Smooth muscle cell (in vitro differentiated cells): Measurements from ENCODE around the gene FAM222B. TPM values are rescaled to one million over a fixed set of nuclear protein-coding genes. Genes with fewer than 3 reads are reported as not detected.

Source experiments
- DNase-seq: peaks from one replicate; lab custom pipeline; 2025; ENCODE audit not compliant: unreplicated experiment; lab: John Stamatoyannopoulos, UW
- H2AFZ ChIP-seq: fragments of 200-600 bp; sonication (generic); 2 replicates; pipeline ENCODE4 v1.6.0; 2016; ENCODE audit warnings: antibody characterized with exemption, low read depth, mild to moderate bottlenecking
- H3F3A ChIP-seq: fragments of 200-600 bp; sonication (generic); 2 replicates; pipeline ENCODE4 v1.6.0; 2017; ENCODE audit warnings: antibody characterized with exemption, low read depth
- H3K27ac ChIP-seq: fragments of 200-600 bp; sonication (generic); 2 replicates; pipeline ENCODE4 v1.5.1; 2016; ENCODE audit warnings: low read depth, mild to moderate bottlenecking
- H3K27me3 ChIP-seq: fragments of 200-600 bp; sonication (generic); 2 replicates; pipeline ENCODE4 v1.6.1; 2016; ENCODE audit warnings: low read depth, mild to moderate bottlenecking
- H3K36me3 ChIP-seq: fragments of 200-600 bp; sonication (generic); 2 replicates; pipeline ENCODE4 v1.5.1; 2016; ENCODE audit warnings: low read depth
- H3K4me1 ChIP-seq: fragments of 200-600 bp; sonication (generic); 2 replicates; pipeline ENCODE4 v1.5.1; 2016; ENCODE audit warnings: low read depth
- H3K4me2 ChIP-seq: fragments of 200-600 bp; sonication (generic); 2 replicates; pipeline ENCODE4 v1.6.0; 2016; ENCODE audit warnings: mild to moderate bottlenecking
- H3K4me3 ChIP-seq: fragments of 200-600 bp; sonication (generic); 2 replicates; pipeline ENCODE4 v1.5.1; 2016; ENCODE audit warnings: mild to moderate bottlenecking
- H3K79me2 ChIP-seq: fragments of 200-600 bp; sonication (generic); 2 replicates; pipeline ENCODE4 v1.6.0; 2016; ENCODE audit warnings: low read depth, mild to moderate bottlenecking
- H3K9ac ChIP-seq: fragments of 200-600 bp; sonication (generic); 2 replicates; pipeline ENCODE4 v1.6.0; 2016; ENCODE audit warnings: low read depth
- H3K9me3 ChIP-seq: fragments of 200-600 bp; sonication (generic); replicated peaks from 2 replicates; pipeline ENCODE4 v1.5.1; 2016; ENCODE audit warnings: low read depth
- H4K20me1 ChIP-seq: fragments of 200-600 bp; sonication (generic); 2 replicates; pipeline ENCODE4 v1.6.0; 2016; ENCODE audit warnings: low read depth
- CTCF ChIP-seq: fragments of 200-600 bp; sonication (generic); IDR thresholded peaks from 2 replicates; pipeline ENCODE4 v1.5.1; 2017; ENCODE audit warnings: borderline replicate concordance, mild to moderate bottlenecking, antibody characterized with exemption; ENCODE audit not compliant: insufficient read depth, poor library complexity, severe bottlenecking
- WGBS: methylation state at CpG from one replicate; pipeline ENCODE4 v1.1.7; 2016; ENCODE audit warnings: low lambda C conversion rate; 5-methylcytosine and 5-hydroxymethylcytosine counted together
- polyA plus RNA-seq: library from polyadenylated mRNA; unstranded; fragments of >200 nt; fragmentation: Nextera tagmentation; extraction: Ambion mirVana; gene quantifications from 2 replicates; pipeline ENCODE4 v1.2.1, GENCODE V29; 2016
- total RNA-seq: library from RNA; depleted of rRNA; stranded (reverse); fragments of >200 nt; gene quantifications from 2 replicates; pipeline ENCODE4 v1.2.3, GENCODE V29; 2014

FAM222B gene
- total and polyA plus RNA-seq, 2 experiments from 2014 or later: 20.5 to 28.0 TPM

- H3K4me1 ChIP-seq: peaks cover 9% of the 10 kb centered on the region
- peak within 1 kb of the TSS; percentile 83 for H2AFZ ChIP-seq
- peak within 1 kb of the TSS; percentile 90 for H3K9ac ChIP-seq
- peak within 1 kb of the TSS; percentile 98 for H3K4me2 ChIP-seq
- no peaks in the 10 kb centered on the region for H3K27me3 ChIP-seq
- H4K20me1 ChIP-seq: peaks cover 11% of the 10 kb centered on the region
- H3K9me3 ChIP-seq: no peaks in the 10 kb centered on the region
- no peak for TF ChIP-seq CTCF
- H3F3A ChIP-seq: peaks cover 4% of the 10 kb centered on the region
- peak within 1 kb of the TSS; percentile 98 for H3K27ac ChIP-seq
- no peaks in the 10 kb centered on the region for H3K36me3 ChIP-seq
- peak; percentile 96 for DNase-seq
- no peaks in the 10 kb centered on the region for H3K79me2 ChIP-seq
- H3K4me3 ChIP-seq: peak within 1 kb of the TSS; percentile 86
- 1% methylated on average over 60 of the region's 64 CpGs for WGBS
Observed at GRCh38 chr17:28728364-28729200, 114.0 kb downstream of the FAM222B start, which contains the start of gene NEK8. Gene NEK8, plus strand, starts transcription at chr17:28728788. Its CDS starts 26 bp downstream, at chr17:28728814.

GRCh38 chr17:28726627-28727491 is 115.7 kb downstream of the FAM222B start:
- peaks cover 17% of the 10 kb centered on the region for H3F3A ChIP-seq
- H3K4me2 ChIP-seq: peak overlapping the region; percentile 98
- H3K4me1 ChIP-seq: peaks cover 15% of the 10 kb centered on the region
- peak overlapping the region; percentile 98 for H3K27ac ChIP-seq
- H3K36me3 ChIP-seq: no peaks in the 10 kb centered on the region
- H3K79me2 ChIP-seq: peaks cover 12% of the 10 kb centered on the region
- H3K9ac ChIP-seq: peak overlapping the region; percentile 90
- H2AFZ ChIP-seq: peak overlapping the region; percentile 83
- H3K9me3 ChIP-seq: no peaks in the 10 kb centered on the region
- peaks cover 28% of the 10 kb centered on the region for H4K20me1 ChIP-seq
- H3K4me3 ChIP-seq: peak overlapping the region; percentile 86
- 1% methylated on average over 46 of the region's 57 CpGs for WGBS
- DNase-seq: peak; percentile 87
- peak; percentile 100 for TF ChIP-seq CTCF
- no peaks in the 10 kb centered on the region for H3K27me3 ChIP-seq

- peak within 1 kb of the TSS; percentile 98 for H3K27ac ChIP-seq
- no peaks in the 10 kb centered on the region for H3K36me3 ChIP-seq
- DNase-seq: peak; percentile 87
- H3K27me3 ChIP-seq: no peaks in the 10 kb centered on the region
- peak within 1 kb of the TSS; percentile 52 for H2AFZ ChIP-seq
- H3K9ac ChIP-seq: peak within 1 kb of the TSS; percentile 69
- H3F3A ChIP-seq: peaks cover 22% of the 10 kb centered on the region
- H3K9me3 ChIP-seq: no peaks in the 10 kb centered on the region
- peaks cover 21% of the 10 kb centered on the region for H3K4me1 ChIP-seq
- peak within 1 kb of the TSS; percentile 86 for H3K4me3 ChIP-seq
- H4K20me1 ChIP-seq: peaks cover 34% of the 10 kb centered on the region
- H3K79me2 ChIP-seq: peaks cover 19% of the 10 kb centered on the region
- H3K4me2 ChIP-seq: peak within 1 kb of the TSS; percentile 98
- 4% methylated on average over 4 of the region's 49 CpGs for WGBS
- TF ChIP-seq CTCF: no peak
Observed at GRCh38 chr17:28726226-28726626, 116.4 kb downstream of the FAM222B start, which contains the start of gene TLCD1. Gene TLCD1, minus strand, starts transcription at chr17:28726233. Its CDS starts 136 bp downstream, at chr17:28726097.
